ENCODE data around the gene PANK2. TPM values are rescaled to one million over a fixed set of nuclear protein-coding genes. Genes with fewer than 3 reads are reported as not detected.

Gene PANK2
- total RNA-seq, 1 experiment from 2014 or later, result 62.7 TPM

DNA sequence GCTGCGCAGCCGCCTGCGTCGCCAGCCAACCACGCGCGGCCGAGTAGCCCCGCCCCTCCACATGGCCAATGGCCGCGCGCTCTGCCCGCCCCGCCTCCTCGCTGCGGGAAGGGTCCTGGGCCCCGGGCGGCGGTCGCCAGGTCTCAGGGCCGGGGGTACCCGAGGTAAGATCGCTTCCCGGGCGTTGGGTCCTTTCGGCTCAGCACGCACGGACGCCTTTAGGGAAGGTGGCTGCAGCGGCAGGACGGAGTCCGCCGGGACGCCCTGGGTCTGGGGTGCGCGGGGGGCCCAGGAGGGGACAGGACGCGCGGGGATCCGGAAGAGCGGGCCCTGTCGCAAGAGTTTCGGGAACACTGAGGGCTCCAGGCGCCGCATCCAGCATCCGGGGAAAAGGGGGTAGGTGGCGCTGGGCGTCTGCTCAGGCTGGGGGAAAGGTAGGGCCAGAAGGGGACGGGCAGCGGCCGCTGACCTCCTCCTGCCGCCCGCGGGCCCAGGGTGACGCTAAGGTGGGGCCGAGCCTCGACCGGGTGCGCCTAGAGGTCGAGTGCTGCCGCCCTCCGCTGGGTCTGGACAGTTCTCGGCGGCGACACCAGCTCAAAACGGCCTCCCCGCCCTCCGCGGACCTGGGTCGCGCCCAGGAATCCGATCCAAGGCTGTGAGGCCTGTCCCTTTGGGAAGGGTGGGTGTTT is 42.3 kb upstream of the PANK2 start, which contains the start of gene MAVS (continued):
- TF ChIP-seq, protein P1, sequence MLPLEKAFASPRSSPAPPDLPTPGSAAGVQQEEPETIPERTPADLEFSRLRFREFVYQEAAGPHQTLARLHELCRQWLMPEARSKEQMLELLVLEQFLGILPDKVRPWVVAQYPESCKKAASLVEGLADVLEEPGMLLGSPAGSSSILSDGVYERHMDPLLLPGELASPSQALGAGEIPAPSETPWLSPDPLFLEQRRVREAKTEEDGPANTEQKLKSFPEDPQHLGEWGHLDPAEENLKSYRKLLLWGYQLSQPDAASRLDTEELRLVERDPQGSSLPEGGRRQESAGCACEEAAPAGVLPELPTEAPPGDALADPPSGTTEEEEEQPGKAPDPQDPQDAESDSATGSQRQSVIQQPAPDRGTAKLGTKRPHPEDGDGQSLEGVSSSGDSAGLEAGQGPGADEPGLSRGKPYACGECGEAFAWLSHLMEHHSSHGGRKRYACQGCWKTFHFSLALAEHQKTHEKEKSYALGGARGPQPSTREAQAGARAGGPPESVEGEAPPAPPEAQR (CRISPR knock-in tag; IDR thresholded peaks at IDR 0.05), result no peak
- no peak; the same call in 1 of the 2 replicates for TF ChIP-seq HMGXB4 (CRISPR knock-in tag; IDR thresholded peaks at IDR 0.05)
- TF ChIP-seq NFE2L1 (CRISPR knock-in tag; IDR thresholded peaks at IDR 0.05), result no peak
- TF ChIP-seq SOX15 (CRISPR knock-in tag; IDR thresholded peaks at IDR 0.05), result no peak
- TF ChIP-seq, protein P2, sequence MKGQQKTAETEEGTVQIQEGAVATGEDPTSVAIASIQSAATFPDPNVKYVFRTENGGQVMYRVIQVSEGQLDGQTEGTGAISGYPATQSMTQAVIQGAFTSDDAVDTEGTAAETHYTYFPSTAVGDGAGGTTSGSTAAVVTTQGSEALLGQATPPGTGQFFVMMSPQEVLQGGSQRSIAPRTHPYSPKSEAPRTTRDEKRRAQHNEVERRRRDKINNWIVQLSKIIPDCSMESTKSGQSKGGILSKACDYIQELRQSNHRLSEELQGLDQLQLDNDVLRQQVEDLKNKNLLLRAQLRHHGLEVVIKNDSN (CRISPR knock-in tag; IDR thresholded peaks at IDR 0.05), result peak; percentile 22
- TF ChIP-seq SP1 (CRISPR knock-in tag; conservative IDR thresholded peaks at IDR 0.05), result peak; percentile 79; the same call in 1 of the 2 replicates
- no peak for TF ChIP-seq EMX1 (CRISPR knock-in tag; IDR thresholded peaks at IDR 0.05)
- TF ChIP-seq KAT7 (CRISPR knock-in tag; IDR thresholded peaks at IDR 0.05; ENCODE audit: borderline replicate concordance), result peak; percentile 83; the same call in 1 of the 2 replicates
- TF ChIP-seq ZNF219 (CRISPR knock-in tag; IDR thresholded peaks at IDR 0.05; ENCODE audit: borderline replicate concordance), result no peak
- TF ChIP-seq NFYB (CRISPR knock-in tag; conservative IDR thresholded peaks at IDR 0.05; ENCODE audit: low read depth), result peak; percentile 78
- TF ChIP-seq ZNF512 (CRISPR knock-in tag; IDR thresholded peaks at IDR 0.05; ENCODE audit: borderline replicate concordance), result no peak
- no peak for TF ChIP-seq ZMAT4 (CRISPR knock-in tag; IDR thresholded peaks at IDR 0.05)
- no peak for TF ChIP-seq CREB1 (CRISPR knock-in tag; IDR thresholded peaks at IDR 0.05)
- TF ChIP-seq JUN (CRISPR knock-in tag; IDR thresholded peaks at IDR 0.05), result 0 out of 2 replicates have a peak, but pooled peaks have one; percentile 54
- TF ChIP-seq ZNF281 (CRISPR knock-in tag; IDR thresholded peaks at IDR 0.05), result no peak
- TF ChIP-seq ZNF317 (CRISPR knock-in tag; IDR thresholded peaks at IDR 0.05; ENCODE audit: borderline replicate concordance, low read depth), result no peak
- TF ChIP-seq, protein P3, sequence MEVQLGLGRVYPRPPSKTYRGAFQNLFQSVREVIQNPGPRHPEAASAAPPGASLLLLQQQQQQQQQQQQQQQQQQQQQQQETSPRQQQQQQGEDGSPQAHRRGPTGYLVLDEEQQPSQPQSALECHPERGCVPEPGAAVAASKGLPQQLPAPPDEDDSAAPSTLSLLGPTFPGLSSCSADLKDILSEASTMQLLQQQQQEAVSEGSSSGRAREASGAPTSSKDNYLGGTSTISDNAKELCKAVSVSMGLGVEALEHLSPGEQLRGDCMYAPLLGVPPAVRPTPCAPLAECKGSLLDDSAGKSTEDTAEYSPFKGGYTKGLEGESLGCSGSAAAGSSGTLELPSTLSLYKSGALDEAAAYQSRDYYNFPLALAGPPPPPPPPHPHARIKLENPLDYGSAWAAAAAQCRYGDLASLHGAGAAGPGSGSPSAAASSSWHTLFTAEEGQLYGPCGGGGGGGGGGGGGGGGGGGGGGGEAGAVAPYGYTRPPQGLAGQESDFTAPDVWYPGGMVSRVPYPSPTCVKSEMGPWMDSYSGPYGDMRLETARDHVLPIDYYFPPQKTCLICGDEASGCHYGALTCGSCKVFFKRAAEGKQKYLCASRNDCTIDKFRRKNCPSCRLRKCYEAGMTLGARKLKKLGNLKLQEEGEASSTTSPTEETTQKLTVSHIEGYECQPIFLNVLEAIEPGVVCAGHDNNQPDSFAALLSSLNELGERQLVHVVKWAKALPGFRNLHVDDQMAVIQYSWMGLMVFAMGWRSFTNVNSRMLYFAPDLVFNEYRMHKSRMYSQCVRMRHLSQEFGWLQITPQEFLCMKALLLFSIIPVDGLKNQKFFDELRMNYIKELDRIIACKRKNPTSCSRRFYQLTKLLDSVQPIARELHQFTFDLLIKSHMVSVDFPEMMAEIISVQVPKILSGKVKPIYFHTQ (CRISPR knock-in tag; IDR thresholded peaks at IDR 0.05), result no peak
- TF ChIP-seq, protein P4, sequence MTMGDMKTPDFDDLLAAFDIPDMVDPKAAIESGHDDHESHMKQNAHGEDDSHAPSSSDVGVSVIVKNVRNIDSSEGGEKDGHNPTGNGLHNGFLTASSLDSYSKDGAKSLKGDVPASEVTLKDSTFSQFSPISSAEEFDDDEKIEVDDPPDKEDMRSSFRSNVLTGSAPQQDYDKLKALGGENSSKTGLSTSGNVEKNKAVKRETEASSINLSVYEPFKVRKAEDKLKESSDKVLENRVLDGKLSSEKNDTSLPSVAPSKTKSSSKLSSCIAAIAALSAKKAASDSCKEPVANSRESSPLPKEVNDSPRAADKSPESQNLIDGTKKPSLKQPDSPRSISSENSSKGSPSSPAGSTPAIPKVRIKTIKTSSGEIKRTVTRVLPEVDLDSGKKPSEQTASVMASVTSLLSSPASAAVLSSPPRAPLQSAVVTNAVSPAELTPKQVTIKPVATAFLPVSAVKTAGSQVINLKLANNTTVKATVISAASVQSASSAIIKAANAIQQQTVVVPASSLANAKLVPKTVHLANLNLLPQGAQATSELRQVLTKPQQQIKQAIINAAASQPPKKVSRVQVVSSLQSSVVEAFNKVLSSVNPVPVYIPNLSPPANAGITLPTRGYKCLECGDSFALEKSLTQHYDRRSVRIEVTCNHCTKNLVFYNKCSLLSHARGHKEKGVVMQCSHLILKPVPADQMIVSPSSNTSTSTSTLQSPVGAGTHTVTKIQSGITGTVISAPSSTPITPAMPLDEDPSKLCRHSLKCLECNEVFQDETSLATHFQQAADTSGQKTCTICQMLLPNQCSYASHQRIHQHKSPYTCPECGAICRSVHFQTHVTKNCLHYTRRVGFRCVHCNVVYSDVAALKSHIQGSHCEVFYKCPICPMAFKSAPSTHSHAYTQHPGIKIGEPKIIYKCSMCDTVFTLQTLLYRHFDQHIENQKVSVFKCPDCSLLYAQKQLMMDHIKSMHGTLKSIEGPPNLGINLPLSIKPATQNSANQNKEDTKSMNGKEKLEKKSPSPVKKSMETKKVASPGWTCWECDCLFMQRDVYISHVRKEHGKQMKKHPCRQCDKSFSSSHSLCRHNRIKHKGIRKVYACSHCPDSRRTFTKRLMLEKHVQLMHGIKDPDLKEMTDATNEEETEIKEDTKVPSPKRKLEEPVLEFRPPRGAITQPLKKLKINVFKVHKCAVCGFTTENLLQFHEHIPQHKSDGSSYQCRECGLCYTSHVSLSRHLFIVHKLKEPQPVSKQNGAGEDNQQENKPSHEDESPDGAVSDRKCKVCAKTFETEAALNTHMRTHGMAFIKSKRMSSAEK (CRISPR knock-in tag; IDR thresholded peaks at IDR 0.05; ENCODE audit: borderline replicate concordance), result no peak
- TF ChIP-seq, protein P5, sequence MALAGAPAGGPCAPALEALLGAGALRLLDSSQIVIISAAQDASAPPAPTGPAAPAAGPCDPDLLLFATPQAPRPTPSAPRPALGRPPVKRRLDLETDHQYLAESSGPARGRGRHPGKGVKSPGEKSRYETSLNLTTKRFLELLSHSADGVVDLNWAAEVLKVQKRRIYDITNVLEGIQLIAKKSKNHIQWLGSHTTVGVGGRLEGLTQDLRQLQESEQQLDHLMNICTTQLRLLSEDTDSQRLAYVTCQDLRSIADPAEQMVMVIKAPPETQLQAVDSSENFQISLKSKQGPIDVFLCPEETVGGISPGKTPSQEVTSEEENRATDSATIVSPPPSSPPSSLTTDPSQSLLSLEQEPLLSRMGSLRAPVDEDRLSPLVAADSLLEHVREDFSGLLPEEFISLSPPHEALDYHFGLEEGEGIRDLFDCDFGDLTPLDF (CRISPR knock-in tag; IDR thresholded peaks at IDR 0.05), result no peak
- TF ChIP-seq IRF1 (CRISPR knock-in tag; IDR thresholded peaks at IDR 0.05), result no peak
